B cell (primary cell): Measurements from ENCODE around the gene PLEKHA5.

Experiments
- CTCF ChIP-seq: fragments of 200-600 bp; IDR thresholded peaks from one replicate; pipeline ENCODE4 v1.8.0; 2022; ENCODE audit warnings: antibody characterized with exemption, mild to moderate bottlenecking
- EZH2 ChIP-seq: IDR thresholded peaks from 2 replicates; pipeline ENCODE4 v1.6.1; 2012; ENCODE audit warnings: borderline replicate concordance, low read depth, mild to moderate bottlenecking, moderate library complexity, low read length; ENCODE audit not compliant: insufficient read depth, poor library complexity, severe bottlenecking

- no peak for TF ChIP-seq CTCF
- TF ChIP-seq EZH2: no peak
Measured at GRCh38 chr12:19192710-19193109, 63.2 kb downstream of the PLEKHA5 start.
